Measurements from ENCODE around the gene STOM.

The STOM gene

GRCh38 chr9:121307976-121308375, 62.1 kb downstream of the STOM start:
- Histone ChIP-seq H3K18ac (ENCODE audit: low read length) (no peak overlapping the region), H2AK5ac (ENCODE audit: low read depth, low read length) (no peak overlapping the region), H3K4me3 (ENCODE audit: low read length in 2 of 2) (no peak overlapping the region), H2AFZ (ENCODE audit: low read length) (no peak overlapping the region), H3K23ac (ENCODE audit: low read depth, low read length, poor library complexity) (no peak overlapping the region), H2BK120ac (ENCODE audit: low read depth, low read length) (no peak overlapping the region), H3K27me3 (ENCODE audit: control insufficient read depth in 3 of 3, insufficient read depth in 3 of 3, low read depth in 1 of 3, low read length in 3 of 3) (no peaks in the 10 kb centered on the region), H3K14ac (ENCODE audit: low read length) (no peak overlapping the region), H2BK5ac (ENCODE audit: low read length) (no peak overlapping the region), H2BK15ac (ENCODE audit: low read length) (no peak overlapping the region), H4K8ac (ENCODE audit: low read depth, low read length) (no peak overlapping the region), H3K9ac (ENCODE audit: low read depth, low read length, poor library complexity) (no peak overlapping the region), H3K4me2 (ENCODE audit: insufficient read depth, low read length, poor library complexity, severe bottlenecking) (no peak overlapping the region), H3K9me3 (replicated peaks in 1 of 2; ENCODE audit: control insufficient read depth in 2 of 2, insufficient read depth in 1 of 2, low read depth in 1 of 2, low read length in 2 of 2) (no peaks in the 10 kb centered on the region), H3K36me3 (replicated peaks in 1 of 2; ENCODE audit: control insufficient read depth in 2 of 2, insufficient read depth in 2 of 2, low read length in 2 of 2) (peaks cover 0 to 2% of the 10 kb centered on the region in 2 donors), H2BK12ac (ENCODE audit: low read length) (no peak overlapping the region), H4K91ac (ENCODE audit: low read depth, low read length, poor library complexity) (no peak overlapping the region), H3K4me1 (ENCODE audit: control insufficient read depth in 2 of 2, insufficient read depth in 1 of 2, low read depth in 1 of 2, low read length in 2 of 2) (peaks cover 2 to 6% of the 10 kb centered on the region in 2 donors), H3K27ac (replicated peaks; ENCODE audit: low read length) (no peak overlapping the region), H3K79me1 (ENCODE audit: low read depth, low read length) (peaks cover 2% of the 10 kb centered on the region), H3K4ac (ENCODE audit: low read length) (no peak overlapping the region)
- DNase-seq (ENCODE audit: low spot score) = no peak
- WGBS, 2 donors (ENCODE audit: extremely low coverage in 2 of 2, insufficient read length in 2 of 2, insufficient replicate concordance in 1 of 2) = no CpG with 5 or more reads among the region's 2 CpGs

DNA sequence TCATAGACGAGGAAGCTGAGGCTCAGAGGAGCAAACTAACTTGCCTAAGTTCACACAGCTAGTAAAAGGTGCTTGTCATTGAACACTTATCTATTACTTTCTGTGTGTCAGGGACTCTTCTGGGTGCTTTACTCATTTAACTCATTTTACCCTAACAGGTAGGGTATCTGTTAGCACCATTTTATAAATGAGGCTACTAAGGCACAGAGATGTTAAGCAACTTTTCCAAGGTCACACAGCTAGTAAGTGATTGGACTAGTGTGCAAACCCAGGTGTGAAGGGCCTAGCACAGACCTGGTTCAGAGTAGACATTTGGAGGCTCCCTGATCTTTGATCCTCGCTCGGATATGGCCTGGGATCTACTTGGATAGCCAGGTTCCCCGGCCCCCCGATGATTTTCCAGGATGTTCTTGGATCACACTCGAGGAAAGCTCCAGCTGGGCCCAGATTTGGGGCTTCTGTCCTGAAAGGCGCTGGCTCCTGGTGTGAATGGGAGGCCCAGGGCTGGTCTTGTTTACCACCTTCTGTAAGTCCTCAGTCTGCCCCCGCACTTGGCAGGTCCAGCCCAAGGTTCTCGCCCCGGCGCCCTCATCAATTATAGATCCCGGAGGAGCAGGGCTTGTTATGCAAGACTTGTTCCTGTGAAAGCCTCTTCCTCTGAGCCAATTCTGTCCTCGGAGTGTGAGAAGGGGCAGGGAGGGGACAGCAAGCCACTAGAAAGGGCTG, 64.6 kb downstream of the STOM start:
- no peak overlapping the region for H4K8ac ChIP-seq (ENCODE audit: low read depth, low read length)
- no CpG with 5 or more reads among the region's 13 CpGs for WGBS, 2 donors (ENCODE audit: extremely low coverage in 2 of 2, insufficient read length in 2 of 2, insufficient replicate concordance in 1 of 2)
- peaks cover 0 to 9% (median 0%) of the 10 kb centered on the region in 3 experiments for H3K27me3 ChIP-seq (ENCODE audit: control insufficient read depth in 3 of 3, insufficient read depth in 3 of 3, low read depth in 1 of 3, low read length in 3 of 3)
- no peak overlapping the region for H3K4me2 ChIP-seq (ENCODE audit: insufficient read depth, low read length, poor library complexity, severe bottlenecking)
- H3K79me1 ChIP-seq (ENCODE audit: low read depth, low read length) = peaks cover 3% of the 10 kb centered on the region
- peaks cover 5 to 6% of the 10 kb centered on the region in 2 donors for H3K4me1 ChIP-seq (ENCODE audit: control insufficient read depth in 2 of 2, insufficient read depth in 1 of 2, low read depth in 1 of 2, low read length in 2 of 2)
- no peak overlapping the region for H4K91ac ChIP-seq (ENCODE audit: low read depth, low read length, poor library complexity)
- no peak overlapping the region for H3K4ac ChIP-seq (ENCODE audit: low read length)
- H2AFZ ChIP-seq (ENCODE audit: low read length) = no peak overlapping the region
- no peak overlapping the region for H3K27ac ChIP-seq (replicated peaks; ENCODE audit: low read length)
- H2BK5ac ChIP-seq (ENCODE audit: low read length) = no peak overlapping the region
- no peak overlapping the region for H3K18ac ChIP-seq (ENCODE audit: low read length)
- H3K4me3 ChIP-seq (ENCODE audit: low read length in 2 of 2) = no peak overlapping the region
- no peak for DNase-seq (ENCODE audit: low spot score)
- H3K36me3 ChIP-seq (replicated peaks in 1 of 2; ENCODE audit: control insufficient read depth in 2 of 2, insufficient read depth in 2 of 2, low read length in 2 of 2) = no peaks in the 10 kb centered on the region
- H2BK120ac ChIP-seq (ENCODE audit: low read depth, low read length) = no peak overlapping the region
- no peak overlapping the region for H3K14ac ChIP-seq (ENCODE audit: low read length)
- H2BK12ac ChIP-seq (ENCODE audit: low read length) = no peak overlapping the region
- H2BK15ac ChIP-seq (ENCODE audit: low read length) = no peak overlapping the region
- H2AK5ac ChIP-seq (ENCODE audit: low read depth, low read length) = no peak overlapping the region
- no peaks in the 10 kb centered on the region for H3K9me3 ChIP-seq (replicated peaks in 1 of 2; ENCODE audit: control insufficient read depth in 2 of 2, insufficient read depth in 1 of 2, low read depth in 1 of 2, low read length in 2 of 2)
- no peak overlapping the region for H3K23ac ChIP-seq (ENCODE audit: low read depth, low read length, poor library complexity)
- no peak overlapping the region for H3K9ac ChIP-seq (ENCODE audit: low read depth, low read length, poor library complexity)

GRCh38 chr9:121304707-121305106, 65.3 kb downstream of the STOM start:
- H2AFZ ChIP-seq (ENCODE audit: low read length) = no peak overlapping the region
- no peak overlapping the region for H3K14ac ChIP-seq (ENCODE audit: low read length)
- no peak overlapping the region for H2BK5ac ChIP-seq (ENCODE audit: low read length)
- H2BK12ac ChIP-seq (ENCODE audit: low read length) = no peak overlapping the region
- H3K27ac ChIP-seq (replicated peaks; ENCODE audit: low read length) = no peak overlapping the region
- no peak overlapping the region for H2AK5ac ChIP-seq (ENCODE audit: low read depth, low read length)
- no peak overlapping the region for H3K4me3 ChIP-seq (ENCODE audit: low read length in 2 of 2)
- peaks cover 3% of the 10 kb centered on the region for H3K79me1 ChIP-seq (ENCODE audit: low read depth, low read length)
- H3K4me2 ChIP-seq (ENCODE audit: insufficient read depth, low read length, poor library complexity, severe bottlenecking) = no peak overlapping the region
- no peak overlapping the region for H4K8ac ChIP-seq (ENCODE audit: low read depth, low read length)
- no peak overlapping the region for H4K91ac ChIP-seq (ENCODE audit: low read depth, low read length, poor library complexity)
- H2BK120ac ChIP-seq (ENCODE audit: low read depth, low read length) = no peak overlapping the region
- no peak overlapping the region for H3K23ac ChIP-seq (ENCODE audit: low read depth, low read length, poor library complexity)
- no peak for DNase-seq (ENCODE audit: low spot score)
- H3K9ac ChIP-seq (ENCODE audit: low read depth, low read length, poor library complexity) = no peak overlapping the region
- no peak overlapping the region for H2BK15ac ChIP-seq (ENCODE audit: low read length)
- peaks cover 0 to 10% (median 0%) of the 10 kb centered on the region in 3 experiments for H3K27me3 ChIP-seq (ENCODE audit: control insufficient read depth in 3 of 3, insufficient read depth in 3 of 3, low read depth in 1 of 3, low read length in 3 of 3)
- H3K9me3 ChIP-seq (replicated peaks in 1 of 2; ENCODE audit: control insufficient read depth in 2 of 2, insufficient read depth in 1 of 2, low read depth in 1 of 2, low read length in 2 of 2) = no peaks in the 10 kb centered on the region
- no peak overlapping the region for H3K4ac ChIP-seq (ENCODE audit: low read length)
- no CpG with 5 or more reads among the region's 1 CpG for WGBS, 2 donors (ENCODE audit: extremely low coverage in 2 of 2, insufficient read length in 2 of 2, insufficient replicate concordance in 1 of 2)
- H3K4me1 ChIP-seq (ENCODE audit: control insufficient read depth in 2 of 2, insufficient read depth in 1 of 2, low read depth in 1 of 2, low read length in 2 of 2) = peaks cover 6 to 9% of the 10 kb centered on the region in 2 donors
- no peaks in the 10 kb centered on the region for H3K36me3 ChIP-seq (replicated peaks in 1 of 2; ENCODE audit: control insufficient read depth in 2 of 2, insufficient read depth in 2 of 2, low read length in 2 of 2)
- no peak overlapping the region for H3K18ac ChIP-seq (ENCODE audit: low read length)

GRCh38 chr9:121303456-121304451, 66.3 kb downstream of the STOM start:
- H2BK15ac ChIP-seq (ENCODE audit: low read length) = no peak overlapping the region
- H2BK5ac ChIP-seq (ENCODE audit: low read length) = no peak overlapping the region
- no peak overlapping the region for H3K18ac ChIP-seq (ENCODE audit: low read length)
- no peak overlapping the region for H3K4ac ChIP-seq (ENCODE audit: low read length)
- H2AFZ ChIP-seq (ENCODE audit: low read length) = no peak overlapping the region
- peaks cover 0 to 10% (median 0%) of the 10 kb centered on the region in 3 experiments for H3K27me3 ChIP-seq (ENCODE audit: control insufficient read depth in 3 of 3, insufficient read depth in 3 of 3, low read depth in 1 of 3, low read length in 3 of 3)
- H4K91ac ChIP-seq (ENCODE audit: low read depth, low read length, poor library complexity) = no peak overlapping the region
- H3K4me2 ChIP-seq (ENCODE audit: insufficient read depth, low read length, poor library complexity, severe bottlenecking) = no peak overlapping the region
- no peak overlapping the region for H3K4me3 ChIP-seq (ENCODE audit: low read length in 2 of 2)
- H3K9ac ChIP-seq (ENCODE audit: low read depth, low read length, poor library complexity) = no peak overlapping the region
- no CpG with 5 or more reads among the region's 3 CpGs for WGBS, 2 donors (ENCODE audit: extremely low coverage in 2 of 2, insufficient read length in 2 of 2, insufficient replicate concordance in 1 of 2)
- no peak overlapping the region for H2BK12ac ChIP-seq (ENCODE audit: low read length)
- H3K14ac ChIP-seq (ENCODE audit: low read length) = no peak overlapping the region
- H4K8ac ChIP-seq (ENCODE audit: low read depth, low read length) = no peak overlapping the region
- H2AK5ac ChIP-seq (ENCODE audit: low read depth, low read length) = no peak overlapping the region
- H3K27ac ChIP-seq (replicated peaks; ENCODE audit: low read length) = no peak overlapping the region
- peaks cover 9 to 14% of the 10 kb centered on the region in 2 donors for H3K4me1 ChIP-seq (ENCODE audit: control insufficient read depth in 2 of 2, insufficient read depth in 1 of 2, low read depth in 1 of 2, low read length in 2 of 2)
- no peaks in the 10 kb centered on the region for H3K9me3 ChIP-seq (replicated peaks in 1 of 2; ENCODE audit: control insufficient read depth in 2 of 2, insufficient read depth in 1 of 2, low read depth in 1 of 2, low read length in 2 of 2)
- no peak overlapping the region for H3K23ac ChIP-seq (ENCODE audit: low read depth, low read length, poor library complexity)
- H3K36me3 ChIP-seq (replicated peaks in 1 of 2; ENCODE audit: control insufficient read depth in 2 of 2, insufficient read depth in 2 of 2, low read length in 2 of 2) = no peaks in the 10 kb centered on the region
- no peak for DNase-seq (ENCODE audit: low spot score)
- peaks cover 3% of the 10 kb centered on the region for H3K79me1 ChIP-seq (ENCODE audit: low read depth, low read length)
- no peak overlapping the region for H2BK120ac ChIP-seq (ENCODE audit: low read depth, low read length)
